ENCODE data around the gene FBL. TPM values are rescaled to one million over a fixed set of nuclear protein-coding genes. Genes with fewer than 3 reads are reported as not detected.
"Not testable (repeated sequence)": the region's sequence is repeated elsewhere in the genome, so short reads cannot be mapped to it uniquely, and the experiment has no call there.

FBL gene
- total RNA-seq: 63.1 TPM
- long read RNA-seq, transcript FBL-201 (9 exons, 1,160 nt): major isoform, 16 of 36 reads
- long read RNA-seq, partial matches to known transcripts: 17 of 36 reads
- long read RNA-seq, other reads (novel, unspliced or antisense): 3 of 36 reads

- TF ChIP-seq CTCF (IDR thresholded peaks at IDR 0.05; ENCODE audit: borderline replicate concordance): no peak
- DNase-seq: peak; percentile 96
- Histone ChIP-seq H3K27me3 (ENCODE audit: low read depth) (no peaks in the 10 kb centered on the region), H3K9me3 (replicated peaks) (no peaks in the 10 kb centered on the region), H3K27ac (replicated peaks) (peak within 1 kb of the TSS; percentile 89), H3K4me1 (peaks cover 59% of the 10 kb centered on the region), H3K4me3 (peak within 1 kb of the TSS; percentile 95), H3K36me3 (no peaks in the 10 kb centered on the region)
- intact Hi-C loops (cut with micrococcal nuclease): no loop called here
Measured at GRCh38 chr19:39845933-39846677, at the start of gene FBL. FBL (minus strand) TSS chr19:39846379; CDS start chr19:39846300, 79 bp downstream.

- DNase-seq; H3K36me3 ChIP-seq; H3K27ac ChIP-seq (replicated peaks); intact Hi-C loops (cut with micrococcal nuclease); H3K9me3 ChIP-seq (replicated peaks); H3K4me1 ChIP-seq; H3K4me3 ChIP-seq: not testable (repeated sequence)
- H3K27me3 ChIP-seq (ENCODE audit: low read depth): peaks cover 35% of the 10 kb centered on the region
Measured at GRCh38 chr19:39895096-39895495, 48.9 kb upstream of the FBL start.

- H3K4me3 ChIP-seq; H3K36me3 ChIP-seq; H3K9me3 ChIP-seq (replicated peaks); H3K4me1 ChIP-seq; intact Hi-C loops (cut with micrococcal nuclease); H3K27ac ChIP-seq (replicated peaks); DNase-seq: not testable (repeated sequence)
- peaks cover 39% of the 10 kb centered on the region for H3K27me3 ChIP-seq (ENCODE audit: low read depth)
Measured at GRCh38 chr19:39894236-39894606, 48.0 kb upstream of the FBL start.

GRCh38 chr19:39893366-39894235 lies 47.4 kb upstream of the FBL start:
- intact Hi-C loops (cut with micrococcal nuclease); H3K27ac ChIP-seq (replicated peaks); H3K4me3 ChIP-seq; H3K36me3 ChIP-seq; H3K9me3 ChIP-seq (replicated peaks); H3K4me1 ChIP-seq; DNase-seq: not testable (repeated sequence)
- H3K27me3 ChIP-seq (ENCODE audit: low read depth): peaks cover 39% of the 10 kb centered on the region

- H3K9me3 ChIP-seq (replicated peaks); H3K36me3 ChIP-seq; H3K4me1 ChIP-seq; H3K4me3 ChIP-seq; H3K27ac ChIP-seq (replicated peaks); intact Hi-C loops (cut with micrococcal nuclease); DNase-seq: not testable (repeated sequence)
- peaks cover 39% of the 10 kb centered on the region for H3K27me3 ChIP-seq (ENCODE audit: low read depth)
Measured at GRCh38 chr19:39892506-39892902, 46.3 kb upstream of the FBL start.

- Histone ChIP-seq H3K27me3 (ENCODE audit: low read depth) (peaks cover 39% of the 10 kb centered on the region), H3K4me3 (peak overlapping the region; percentile 27)
- H3K9me3 ChIP-seq (replicated peaks); H3K36me3 ChIP-seq; intact Hi-C loops (cut with micrococcal nuclease); DNase-seq; H3K27ac ChIP-seq (replicated peaks); H3K4me1 ChIP-seq: not testable (repeated sequence)
Measured at GRCh38 chr19:39891660-39892505, 45.7 kb upstream of the FBL start.

GRCh38 chr19:39890755-39891551 lies 44.8 kb upstream of the FBL start:
- intact Hi-C loops (cut with micrococcal nuclease): no loop called here
- H3K27ac ChIP-seq (replicated peaks): no peak overlapping the region
- no peak for DNase-seq
- no peaks in the 10 kb centered on the region for H3K36me3 ChIP-seq
- H3K4me1 ChIP-seq: peaks cover 5% of the 10 kb centered on the region
- H3K9me3 ChIP-seq (replicated peaks): no peaks in the 10 kb centered on the region
- no peak for TF ChIP-seq CTCF (IDR thresholded peaks at IDR 0.05; ENCODE audit: borderline replicate concordance)
- H3K4me3 ChIP-seq: no peak overlapping the region
- peaks cover 39% of the 10 kb centered on the region for H3K27me3 ChIP-seq (ENCODE audit: low read depth)

GRCh38 chr19:39889872-39890754 lies 43.9 kb upstream of the FBL start:
- H3K4me1 ChIP-seq; H3K4me3 ChIP-seq; intact Hi-C loops (cut with micrococcal nuclease); H3K36me3 ChIP-seq; DNase-seq; H3K27ac ChIP-seq (replicated peaks); H3K9me3 ChIP-seq (replicated peaks): not testable (repeated sequence)
- peaks cover 39% of the 10 kb centered on the region for H3K27me3 ChIP-seq (ENCODE audit: low read depth)

- not testable (repeated sequence) for DNase-seq
Measured at GRCh38 chr19:39887456-39887951, 41.3 kb upstream of the FBL start.

More at GRCh38 chr19:39887456-39887951, 41.3 kb upstream of the FBL start:
- H3K27ac ChIP-seq (replicated peaks); intact Hi-C loops (cut with micrococcal nuclease); H3K4me1 ChIP-seq; H3K4me3 ChIP-seq; H3K36me3 ChIP-seq; H3K9me3 ChIP-seq (replicated peaks): not testable (repeated sequence)
- H3K27me3 ChIP-seq (ENCODE audit: low read depth): peaks cover 26% of the 10 kb centered on the region

Measured in left ventricle myocardium inferior (tissue), 1 donor.